AG04450 (cell line): ENCODE measurements around the gene CACNA1G. TPM values are rescaled to one million over a fixed set of nuclear protein-coding genes. Genes with fewer than 3 reads are reported as not detected.

Experiments
- CTCF ChIA-PET: fragments of 300-600, 350-600 bp; formaldehyde crosslinking; extraction: SDS; loops from one replicate; lab custom pipeline; 2022; ENCODE audit warnings: antibody characterized with exemption, inconsistent platforms; lab: Charles Lee
- POLR2A ChIA-PET: fragments of 350-600 bp; formaldehyde crosslinking; extraction: SDS; loops from one replicate; lab custom pipeline; 2021; ENCODE audit warnings: antibody characterized with exemption, inconsistent platforms; lab: Yijun Ruan, JAX
- DNase-seq: peaks from one replicate; pipeline ENCODE4 v3.0.0-alpha.2; 2011; ENCODE audit warnings: low read depth, low spot score
- H3K27ac ChIP-seq: one replicate; pipeline ENCODE4 v1.5.1; 2012; ENCODE audit warnings: low read depth, low read length, control low read depth
- H3K27me3 ChIP-seq: one replicate; pipeline ENCODE4 v1.6.0; 2012; ENCODE audit warnings: low read length; ENCODE audit not compliant: control insufficient read depth, insufficient read depth
- H3K4me3 ChIP-seq: 2 replicates; pipeline ENCODE4 v1.5.1; 2011; ENCODE audit warnings: mild to moderate bottlenecking, low read depth, low read length, control low read depth
- H3K9me3 ChIP-seq: 2 replicates; pipeline ENCODE4 v1.5.1; 2012; ENCODE audit warnings: low read length; ENCODE audit not compliant: control insufficient read depth, insufficient read depth
- polyA plus RNA-seq: library from polyadenylated mRNA; depleted of rRNA; stranded (reverse); fragments of >200 nt; gene quantifications from 2 replicates; pipeline ENCODE4 v1.2.3, GENCODE V29; 2011
- TF ChIP-seq, protein P1 (sequence below): IDR thresholded peaks from 2 replicates; pipeline ENCODE4 v1.5.1; 2011; ENCODE audit warnings: low read depth, low read length, control low read depth, inconsistent platforms

CACNA1G gene
- polyA plus RNA-seq, 1 experiment: 0.05 TPM

DNA sequence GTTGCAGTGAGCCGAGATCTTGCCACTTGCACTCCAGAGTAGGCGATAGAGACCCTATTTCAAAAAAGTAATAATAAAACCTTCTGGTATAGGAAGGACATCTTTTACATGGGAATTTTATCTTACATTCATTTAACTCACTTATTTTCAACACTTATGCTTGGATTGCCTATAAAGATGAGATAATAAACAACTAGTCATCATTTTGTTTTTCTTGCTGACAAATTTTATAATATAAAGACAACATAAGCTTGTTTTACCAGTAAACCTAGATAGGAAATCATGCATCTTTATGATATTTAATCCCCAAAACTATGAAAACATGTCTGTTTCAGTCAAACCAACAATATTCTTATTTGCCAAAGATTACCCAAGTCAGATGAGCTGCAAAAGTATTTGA lies 91.1 kb downstream of the CACNA1G start:
- TF ChIP-seq, protein P1, sequence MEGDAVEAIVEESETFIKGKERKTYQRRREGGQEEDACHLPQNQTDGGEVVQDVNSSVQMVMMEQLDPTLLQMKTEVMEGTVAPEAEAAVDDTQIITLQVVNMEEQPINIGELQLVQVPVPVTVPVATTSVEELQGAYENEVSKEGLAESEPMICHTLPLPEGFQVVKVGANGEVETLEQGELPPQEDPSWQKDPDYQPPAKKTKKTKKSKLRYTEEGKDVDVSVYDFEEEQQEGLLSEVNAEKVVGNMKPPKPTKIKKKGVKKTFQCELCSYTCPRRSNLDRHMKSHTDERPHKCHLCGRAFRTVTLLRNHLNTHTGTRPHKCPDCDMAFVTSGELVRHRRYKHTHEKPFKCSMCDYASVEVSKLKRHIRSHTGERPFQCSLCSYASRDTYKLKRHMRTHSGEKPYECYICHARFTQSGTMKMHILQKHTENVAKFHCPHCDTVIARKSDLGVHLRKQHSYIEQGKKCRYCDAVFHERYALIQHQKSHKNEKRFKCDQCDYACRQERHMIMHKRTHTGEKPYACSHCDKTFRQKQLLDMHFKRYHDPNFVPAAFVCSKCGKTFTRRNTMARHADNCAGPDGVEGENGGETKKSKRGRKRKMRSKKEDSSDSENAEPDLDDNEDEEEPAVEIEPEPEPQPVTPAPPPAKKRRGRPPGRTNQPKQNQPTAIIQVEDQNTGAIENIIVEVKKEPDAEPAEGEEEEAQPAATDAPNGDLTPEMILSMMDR: no peak
- ChIA-PET CTCF (interaction anchor here (0.9 to 1.8 kb wide), 5 partner anchors 9 to 101 kb away, joined by 3 to 6 read pairs (median 3); no protein-coding TSS in a partner anchor), POLR2A (no interaction called here)
- Histone ChIP-seq H3K4me3 (no peak overlapping the region), H3K27ac (no peak overlapping the region), H3K9me3 (peaks cover 8% of the 10 kb centered on the region), H3K27me3 (no peaks in the 10 kb centered on the region)
- DNase-seq: no peak

DNA sequence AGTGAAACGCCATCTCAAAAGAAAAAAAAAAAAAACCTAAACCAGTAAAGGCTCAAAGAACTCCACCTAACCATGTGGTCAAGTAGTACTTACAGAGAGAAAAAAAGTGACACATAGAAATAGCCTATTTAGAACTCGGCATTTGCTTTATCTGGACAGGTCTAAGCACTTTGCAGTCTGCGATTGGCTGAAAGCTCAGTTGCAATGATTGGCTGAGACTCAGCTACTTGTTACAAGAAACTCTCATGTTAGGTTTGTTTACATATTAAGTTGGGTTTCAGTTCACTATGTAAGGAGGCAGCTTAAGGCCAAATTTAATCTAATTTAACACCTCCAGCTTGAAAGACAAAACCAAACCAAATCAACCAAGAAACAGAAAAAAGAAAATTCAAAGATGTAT lies 93.2 kb downstream of the CACNA1G start:
- no peak for DNase-seq
- TF ChIP-seq, protein P1: no peak
- Histone ChIP-seq H3K27ac (no peak overlapping the region), H3K9me3 (peaks cover 5% of the 10 kb centered on the region), H3K27me3 (no peaks in the 10 kb centered on the region), H3K4me3 (no peak overlapping the region)
- POLR2A ChIA-PET: interaction anchor here (0.6 kb wide), 1 partner anchor 42 kb away, joined by 6 read pairs; no protein-coding TSS in a partner anchor
- CTCF ChIA-PET: interaction anchor here (0.7 to 1.6 kb wide), 2 partner anchors 9 to 103 kb away, joined by 5 read pairs; no protein-coding TSS in a partner anchor

DNA sequence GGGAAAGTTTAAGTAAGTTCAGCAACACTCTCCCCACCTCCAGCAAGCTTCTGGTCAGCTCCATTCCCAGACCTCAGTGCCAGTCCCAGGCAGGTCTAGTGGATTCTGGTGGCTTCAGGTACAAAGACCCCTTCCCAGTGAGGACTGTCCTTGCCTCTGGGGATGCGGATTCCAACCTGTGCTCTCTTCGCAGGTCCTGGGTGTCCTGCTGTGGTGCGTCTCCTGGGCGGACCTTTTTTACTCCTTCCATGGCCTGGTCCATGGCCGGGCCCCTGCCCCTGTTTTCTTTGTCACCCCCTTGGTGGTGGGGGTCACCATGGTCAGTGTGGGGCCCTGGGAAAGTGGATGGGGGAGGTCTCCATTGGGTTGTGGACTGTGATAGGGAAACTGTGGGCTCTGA lies 96.0 kb downstream of the CACNA1G start:
- CTCF ChIA-PET: no interaction called here
- POLR2A ChIA-PET: interaction anchor here (0.5 kb wide), 1 partner anchor 15 kb away, joined by 5 read pairs; no protein-coding TSS in a partner anchor

DNA sequence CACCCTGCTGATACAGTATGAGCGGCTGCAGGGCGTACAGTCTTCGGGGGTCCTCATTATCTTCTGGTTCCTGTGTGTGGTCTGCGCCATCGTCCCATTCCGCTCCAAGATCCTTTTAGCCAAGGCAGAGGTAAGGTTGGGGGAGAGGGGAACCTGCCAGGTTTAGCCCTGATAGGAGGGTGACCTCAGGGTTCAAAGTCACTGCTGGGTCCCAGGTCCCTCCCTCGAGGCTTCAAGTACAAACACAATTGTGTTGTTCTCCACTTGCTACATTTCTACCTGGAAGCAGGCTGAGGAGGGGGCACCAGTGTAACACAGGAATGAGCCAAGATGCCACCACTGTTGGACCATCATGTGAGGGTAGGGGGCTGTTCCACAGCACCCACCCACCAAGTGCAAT lies 96.5 kb downstream of the CACNA1G start:
- no peak overlapping the region for H3K27ac ChIP-seq
- DNase-seq: no peak
- ChIA-PET POLR2A (no interaction called here), CTCF (no interaction called here)
- no peaks in the 10 kb centered on the region; the same call in 1 of the 2 replicates for H3K9me3 ChIP-seq
- TF ChIP-seq, protein P1: no peak
- H3K4me3 ChIP-seq: no peak overlapping the region
- no peaks in the 10 kb centered on the region for H3K27me3 ChIP-seq

More for the DNA sequence above, 96.0 kb downstream of the CACNA1G start:
- Histone ChIP-seq H3K9me3 (no peaks in the 10 kb centered on the region; the same call in 1 of the 2 replicates), H3K27ac (no peak overlapping the region), H3K27me3 (no peaks in the 10 kb centered on the region), H3K4me3 (no peak overlapping the region)
- TF ChIP-seq, protein P1: no peak
- DNase-seq: no peak

DNA sequence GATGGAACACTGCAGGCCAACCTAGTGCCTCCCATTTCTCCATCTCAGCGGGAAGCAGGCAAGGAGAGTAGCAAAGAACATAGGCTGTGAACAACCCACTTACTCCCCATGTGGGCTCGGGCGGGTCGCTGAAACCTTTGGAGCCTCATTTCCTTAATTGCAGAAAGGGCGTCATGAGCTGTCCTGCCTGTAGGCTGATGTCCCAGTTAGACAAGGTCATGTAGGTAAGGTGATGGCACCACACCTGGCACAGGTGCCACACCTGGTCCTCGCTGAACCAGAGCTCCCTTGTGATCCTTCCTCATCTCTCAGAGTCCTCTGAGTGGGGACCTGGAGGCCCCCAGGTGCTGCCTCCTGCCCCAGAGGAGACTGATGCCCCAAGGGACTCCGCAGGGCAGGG lies 97.1 kb downstream of the CACNA1G start:
- TF ChIP-seq, protein P1: no peak
- POLR2A ChIA-PET: no interaction called here
- Histone ChIP-seq H3K4me3 (no peak overlapping the region), H3K27me3 (no peaks in the 10 kb centered on the region), H3K9me3 (no peaks in the 10 kb centered on the region; the same call in 1 of the 2 replicates), H3K27ac (no peak overlapping the region)
- CTCF ChIA-PET: interaction anchor here (0.5 kb wide), 1 partner anchor 73 kb away, joined by 4 read pairs; no protein-coding TSS in a partner anchor
- DNase-seq: no peak
